K562 (cell line): ENCODE data around the gene METTL6.

Experiments used
- ATF3 ChIP-seq, 2 experiments: fragments of 450-650 bp in 1 of 2; sonication (generic) in 1 of 2; formaldehyde crosslinking in 1 of 2; IDR thresholded peaks in 1 of 2; conservative IDR thresholded peaks in 1 of 2; 2 replicates each; pipeline versions ENCODE4 v1.6.1 to v1.8.1; 2016 to 2023; ENCODE audit warnings: mild to moderate bottlenecking in 2 of 2, moderate library complexity in 2 of 2, inconsistent platforms in 1 of 2, missing genetic modification reagents in 1 of 2
- CTCF ChIP-seq, 3 experiments: IDR thresholded peaks in 2 of 3; conservative IDR thresholded peaks in 1 of 3; 2 replicates each; pipeline ENCODE4 v1.5.1; 2011 to 2012; ENCODE audit warnings: low read length in 3 of 3, mild to moderate bottlenecking in 3 of 3, control low read depth in 2 of 3, improper control_type of control experiment in 1 of 3, inconsistent platforms in 1 of 3, low read depth in 1 of 3, mixed read lengths in 1 of 3, moderate library complexity in 1 of 3; ENCODE audit not compliant: insufficient read depth in 2 of 3
- E2F6 ChIP-seq, 2 experiments: IDR thresholded peaks; 2 replicates each; pipeline ENCODE4 v1.6.1; 2011; ENCODE audit warnings: borderline replicate concordance in 1 of 2, control low read depth in 1 of 2, low read depth in 1 of 2, low read length in 1 of 2, mild to moderate bottlenecking in 1 of 2, mixed read lengths in 1 of 2, moderate library complexity in 1 of 2; ENCODE audit not compliant: insufficient read depth in 1 of 2, insufficient read length in 1 of 2, poor library complexity in 1 of 2, severe bottlenecking in 1 of 2; ENCODE audit errors: extremely low read depth in 1 of 2
- PATZ1 ChIP-seq: fragments of 250-450 bp; sonication (Bioruptor Pico); IDR thresholded peaks from 2 replicates; pipeline ENCODE4 v1.5.0; 2020; ENCODE audit warnings: mild to moderate bottlenecking, borderline replicate concordance
- U2AF2 ChIP-seq: fragments of 200-400 bp; formaldehyde crosslinking; optimal IDR thresholded peaks from 2 replicates; pipeline ENCODE3; 2017; ENCODE audit warnings: low read depth, mild to moderate bottlenecking, low read length
- ZBTB40 ChIP-seq, 2 experiments: fragments of 450-650 bp in 1 of 2; sonication (generic) in 1 of 2; formaldehyde crosslinking in 1 of 2; IDR thresholded peaks; 2 replicates each; pipeline versions ENCODE4 v1.7.1 to v1.9.0; 2016 to 2022; ENCODE audit warnings: inconsistent platforms in 1 of 2, mild to moderate bottlenecking in 1 of 2, missing genetic modification reagents in 1 of 2
- ZNF175 ChIP-seq: fragments of 200-800 bp; sonication (Bioruptor generic); IDR thresholded peaks from 2 replicates; pipeline ENCODE4 v1.6.1; 2016; ENCODE audit warnings: low read depth, mild to moderate bottlenecking, missing genetic modification characterization, missing compliant biosample characterization
- ZNF239 ChIP-seq: fragments of 250-450 bp; sonication (Bioruptor Pico); IDR thresholded peaks from 2 replicates; pipeline ENCODE4 v1.4.0; 2020; ENCODE audit warnings: mild to moderate bottlenecking
- ZNF274 ChIP-seq: IDR thresholded peaks from 2 replicates; pipeline ENCODE4 v1.6.1; 2011; ENCODE audit warnings: low read depth, mild to moderate bottlenecking, low read length, moderate library complexity, borderline replicate concordance

- TF ChIP-seq ZBTB40 (IDR thresholded peaks at IDR 0.05), result no peak
- TF ChIP-seq ZBTB40 (CRISPR knock-in tag; IDR thresholded peaks at IDR 0.05), result no peak
- TF ChIP-seq ZNF239 (CRISPR knock-in tag), result no peak
- no peak for TF ChIP-seq E2F6 (IDR thresholded peaks at IDR 0.05; ENCODE audit: borderline replicate concordance in 1 of 2, extremely low read depth in 1 of 2, insufficient read depth in 1 of 2, insufficient read length in 1 of 2, low read depth in 1 of 2, low read length in 1 of 2, poor library complexity in 1 of 2, severe bottlenecking in 1 of 2)
- no peak for TF ChIP-seq PATZ1 (CRISPR knock-in tag)
- no peak for TF ChIP-seq ATF3 (IDR thresholded peaks at IDR 0.05)
- TF ChIP-seq ATF3 (CRISPR knock-in tag; conservative IDR thresholded peaks at IDR 0.05), result no peak
- no peak for TF ChIP-seq ZNF274
- TF ChIP-seq CTCF (IDR thresholded peaks at IDR 0.05 in 2 of 3, conservative IDR thresholded peaks at IDR 0.05 in 1 of 3; ENCODE audit: insufficient read depth in 2 of 3, low read depth in 1 of 3, low read length in 3 of 3), result no peak
- TF ChIP-seq U2AF2, result no peak
- no peak for TF ChIP-seq ZNF175 (CRISPR knock-in tag)
Measured at GRCh38 chr3:15409239-15409638, 18.1 kb downstream of the METTL6 start.
